Peyer's patch (tissue), 4 donors: ENCODE data around the gene P4HA1.

ENCODE experiments used
- POLR2A ChIP-seq, 2 donors: fragments of 450-650 bp; IDR thresholded peaks; one replicate each; pipeline ENCODE4 v1.5.1; 2017; ENCODE audit warnings: antibody characterized with exemption in 2 of 2, mild to moderate bottlenecking in 2 of 2, moderate library complexity in 2 of 2
- TF ChIP-seq, protein P1 (sequence below), 6 experiments: fragments of 450-650 bp in 4 of 6; fragments of 200-600 bp in 2 of 6; sonication (generic) in 1 of 6; IDR thresholded peaks; one replicate each; pipeline ENCODE4 v1.5.1; 2017 to 2019; ENCODE audit warnings: antibody characterized with exemption in 6 of 6, mild to moderate bottlenecking in 3 of 6, moderate library complexity in 1 of 6

DNA sequence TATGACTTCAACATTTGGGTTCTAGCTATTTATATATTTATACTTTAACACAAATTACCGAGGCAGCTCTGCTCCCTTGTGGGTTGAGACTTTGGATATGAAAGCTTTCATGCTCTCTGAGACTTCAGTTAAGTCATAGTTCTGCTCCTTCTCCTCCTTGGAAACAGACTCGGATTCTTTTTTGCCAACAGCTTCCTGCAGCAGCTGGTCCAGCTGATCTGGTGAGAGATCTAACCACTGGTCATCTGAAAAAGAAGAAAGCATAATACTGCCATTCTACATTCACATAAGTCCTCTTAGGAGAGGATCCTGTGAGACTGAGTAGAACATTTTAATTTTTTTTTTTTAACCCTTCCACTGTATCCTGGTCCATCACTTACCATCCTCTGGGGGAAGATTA lies 42.6 kb upstream of the P4HA1 start:
- TF ChIP-seq, protein P1, sequence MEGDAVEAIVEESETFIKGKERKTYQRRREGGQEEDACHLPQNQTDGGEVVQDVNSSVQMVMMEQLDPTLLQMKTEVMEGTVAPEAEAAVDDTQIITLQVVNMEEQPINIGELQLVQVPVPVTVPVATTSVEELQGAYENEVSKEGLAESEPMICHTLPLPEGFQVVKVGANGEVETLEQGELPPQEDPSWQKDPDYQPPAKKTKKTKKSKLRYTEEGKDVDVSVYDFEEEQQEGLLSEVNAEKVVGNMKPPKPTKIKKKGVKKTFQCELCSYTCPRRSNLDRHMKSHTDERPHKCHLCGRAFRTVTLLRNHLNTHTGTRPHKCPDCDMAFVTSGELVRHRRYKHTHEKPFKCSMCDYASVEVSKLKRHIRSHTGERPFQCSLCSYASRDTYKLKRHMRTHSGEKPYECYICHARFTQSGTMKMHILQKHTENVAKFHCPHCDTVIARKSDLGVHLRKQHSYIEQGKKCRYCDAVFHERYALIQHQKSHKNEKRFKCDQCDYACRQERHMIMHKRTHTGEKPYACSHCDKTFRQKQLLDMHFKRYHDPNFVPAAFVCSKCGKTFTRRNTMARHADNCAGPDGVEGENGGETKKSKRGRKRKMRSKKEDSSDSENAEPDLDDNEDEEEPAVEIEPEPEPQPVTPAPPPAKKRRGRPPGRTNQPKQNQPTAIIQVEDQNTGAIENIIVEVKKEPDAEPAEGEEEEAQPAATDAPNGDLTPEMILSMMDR (IDR thresholded peaks at IDR 0.05): no peak
- no peak for TF ChIP-seq POLR2A (IDR thresholded peaks at IDR 0.05)
